BJ (cell line): ENCODE results near the gene SCIN. TPM values are rescaled to one million over a fixed set of nuclear protein-coding genes. Genes with fewer than 3 reads are reported as not detected.

Experiments used
- CTCF ChIA-PET: fragments of 350-600 bp; formaldehyde crosslinking; extraction: SDS; loops from one replicate; lab custom pipeline; 2021; ENCODE audit warnings: antibody characterized with exemption, inconsistent platforms; lab: Yijun Ruan, JAX
- POLR2A ChIA-PET: fragments of 300-600 bp; sonication (Branson Sonifier 250); formaldehyde crosslinking; extraction: SDS; loops from one replicate; lab custom pipeline; 2021; ENCODE audit warnings: antibody characterized with exemption; lab: Charles Lee
- DNase-seq: peaks from one replicate; pipeline ENCODE4 v3.0.0-alpha.2; 2011; ENCODE audit warnings: low read depth
- H3K27me3 ChIP-seq: 2 replicates; pipeline ENCODE4 v1.6.0; 2011; ENCODE audit warnings: low read length; ENCODE audit not compliant: control insufficient read depth, insufficient read depth
- H3K36me3 ChIP-seq: 2 replicates; pipeline ENCODE4 v1.5.1; 2011; ENCODE audit warnings: low read length; ENCODE audit not compliant: control insufficient read depth, insufficient read depth
- H3K4me3 ChIP-seq: 2 replicates; pipeline ENCODE4 v1.5.1; 2011; ENCODE audit warnings: low read depth, mild to moderate bottlenecking, control low read depth, low read length
- CTCF ChIP-seq: IDR thresholded peaks from 2 replicates; pipeline ENCODE4 v1.5.1; 2011; ENCODE audit warnings: low read depth, mild to moderate bottlenecking, control low read depth, inconsistent platforms, low read length, moderate library complexity; ENCODE audit not compliant: insufficient read depth
- polyA plus RNA-seq: library from polyadenylated mRNA; depleted of rRNA; stranded (reverse); fragments of >200 nt; gene quantifications from 2 replicates; pipeline ENCODE4 v1.2.3, GENCODE V29; 2011

Gene SCIN
- polyA plus RNA-seq, 1 experiment: 0.06 TPM

DNA sequence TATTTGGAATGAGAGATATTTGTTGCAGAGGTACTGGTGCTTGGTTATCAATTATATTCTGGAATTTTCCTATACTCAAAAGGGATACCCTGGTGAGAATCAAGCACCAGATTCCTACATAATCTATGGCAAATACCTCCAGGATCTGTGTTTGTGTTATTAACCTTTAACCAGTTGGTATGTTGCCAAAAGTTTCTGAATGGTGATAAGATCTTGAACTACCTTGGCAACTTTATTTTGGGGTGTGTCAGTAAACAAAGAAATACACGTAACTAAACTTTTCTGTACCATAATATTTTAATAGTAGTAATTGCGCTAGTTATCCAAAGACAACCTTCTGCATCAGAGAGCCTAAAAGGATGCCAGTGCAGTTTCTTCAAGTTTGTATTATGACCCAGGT lies 13.4 kb downstream of the SCIN start:
- DNase-seq: no peak
- H3K4me3 ChIP-seq: no peak overlapping the region
- TF ChIP-seq CTCF: no peak
- ChIA-PET CTCF (no interaction called here), POLR2A (no interaction called here)
- no peaks in the 10 kb centered on the region for H3K27me3 ChIP-seq
- H3K36me3 ChIP-seq: no peaks in the 10 kb centered on the region

DNA sequence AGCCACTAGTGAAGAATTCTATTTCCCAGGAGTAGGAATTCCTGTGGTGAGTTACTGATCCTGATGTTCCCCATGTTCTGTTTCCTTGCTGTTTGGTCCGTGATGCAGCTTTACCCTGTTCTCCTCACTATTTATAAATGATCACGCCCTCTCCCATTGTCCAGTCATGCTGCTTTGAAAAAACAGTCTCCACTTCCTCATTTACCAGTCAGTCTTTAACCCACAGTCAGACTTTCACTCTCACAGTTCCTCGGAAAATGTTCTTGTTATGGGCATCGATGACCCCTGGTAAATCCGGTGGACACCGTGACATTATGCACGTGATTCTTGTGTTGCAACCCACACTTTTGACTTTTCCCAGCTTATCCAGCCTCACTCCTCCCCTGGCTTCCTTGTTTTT lies 14.4 kb downstream of the SCIN start:
- ChIA-PET POLR2A (no interaction called here), CTCF (no interaction called here)
- DNase-seq: no peak
- Histone ChIP-seq H3K36me3 (no peaks in the 10 kb centered on the region), H3K27me3 (no peaks in the 10 kb centered on the region), H3K4me3 (no peak overlapping the region)
- no peak for TF ChIP-seq CTCF

DNA sequence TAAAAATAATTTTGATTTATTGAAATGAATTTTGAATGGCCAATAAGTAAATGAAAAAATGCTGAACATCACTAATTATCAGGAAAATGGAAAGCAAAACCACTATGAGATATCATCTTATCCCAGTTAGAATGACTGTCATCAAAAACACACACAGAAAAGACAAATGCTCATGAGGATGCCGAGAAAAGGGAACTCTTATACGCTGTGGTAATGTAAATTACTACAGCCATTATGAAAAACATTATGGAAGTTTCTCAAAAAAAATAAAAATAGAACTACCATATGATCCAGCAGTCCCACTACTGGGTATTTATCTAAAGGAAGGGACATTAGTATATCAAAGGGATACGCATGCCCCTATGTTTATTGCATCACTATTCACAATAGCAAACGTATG lies 15.8 kb downstream of the SCIN start:
- ChIA-PET POLR2A (no interaction called here), CTCF (no interaction called here)
- TF ChIP-seq CTCF: no peak
- no peaks in the 10 kb centered on the region for H3K36me3 ChIP-seq
- no peak overlapping the region for H3K4me3 ChIP-seq
- no peak for DNase-seq
- H3K27me3 ChIP-seq: no peaks in the 10 kb centered on the region

DNA sequence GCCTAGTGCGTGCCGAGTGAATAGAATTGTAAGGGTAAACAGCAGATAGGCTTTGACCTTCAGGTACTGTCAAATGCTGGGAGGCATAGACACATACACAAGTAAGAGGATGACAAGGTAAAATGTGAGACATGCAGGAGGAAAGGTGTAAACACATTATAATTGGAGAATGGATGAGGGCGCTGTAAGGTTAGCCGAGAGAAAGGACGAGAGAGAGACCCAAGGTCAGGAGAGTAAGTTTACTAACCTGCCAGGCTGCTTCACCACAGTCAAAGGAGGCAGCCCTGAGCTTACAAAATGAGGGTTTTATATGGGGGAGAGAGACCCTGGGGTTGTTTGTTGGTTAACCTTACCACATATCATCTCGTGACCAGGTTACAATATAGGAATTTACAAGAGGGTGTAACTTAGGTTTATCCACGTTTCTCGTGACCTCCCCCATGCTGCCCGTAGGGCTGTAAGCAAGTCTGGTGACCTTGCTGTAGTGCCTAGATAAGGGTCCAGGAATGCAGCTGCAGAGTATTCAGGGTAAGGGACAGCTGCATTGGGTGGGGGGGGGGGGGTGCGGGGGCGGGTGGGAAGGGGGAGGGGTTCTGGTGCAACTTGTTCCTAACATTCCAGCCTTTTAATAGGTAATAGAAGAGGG lies 17.9 kb downstream of the SCIN start:
- DNase-seq: no peak
- Histone ChIP-seq H3K36me3 (no peaks in the 10 kb centered on the region), H3K27me3 (no peaks in the 10 kb centered on the region), H3K4me3 (no peak overlapping the region)
- no peak for TF ChIP-seq CTCF
- POLR2A ChIA-PET: no interaction called here
- CTCF ChIA-PET: interaction anchor here (0.6 kb wide), 1 partner anchor 16 kb away, joined by 3 read pairs; no protein-coding TSS in a partner anchor

- H3K36me3 ChIP-seq: no peaks in the 10 kb centered on the region
- ChIA-PET POLR2A (no interaction called here), CTCF (interaction anchor here (1.7 kb wide), 1 partner anchor 11 kb away, joined by 5 read pairs; no protein-coding TSS in a partner anchor)
- no peaks in the 10 kb centered on the region for H3K27me3 ChIP-seq
- no peak for DNase-seq
- no peak for TF ChIP-seq CTCF
- H3K4me3 ChIP-seq: no peak overlapping the region
Observed at GRCh38 chr7:12590559-12590958, 20.0 kb downstream of the SCIN start.
